AG04450 (cell line): ENCODE data around the gene MAML3. TPM values are rescaled to one million over a fixed set of nuclear protein-coding genes. Genes with fewer than 3 reads are reported as not detected.
A peak's percentile ranks its signal among the peaks of the same experiment; 100 is the strongest.
"Not testable (repeated sequence)": the region's sequence is repeated elsewhere in the genome, so short reads cannot be mapped to it uniquely, and the experiment has no call there.

Source experiments
- CTCF ChIA-PET: fragments of 300-600, 350-600 bp; formaldehyde crosslinking; extraction: SDS; loops from one replicate; lab custom pipeline; 2022; ENCODE audit warnings: antibody characterized with exemption, inconsistent platforms; lab: Charles Lee
- POLR2A ChIA-PET: fragments of 350-600 bp; formaldehyde crosslinking; extraction: SDS; loops from one replicate; lab custom pipeline; 2021; ENCODE audit warnings: antibody characterized with exemption, inconsistent platforms; lab: Yijun Ruan, JAX
- DNase-seq: peaks from one replicate; pipeline ENCODE4 v3.0.0-alpha.2; 2011; ENCODE audit warnings: low read depth, low spot score
- H3K27ac ChIP-seq: one replicate; pipeline ENCODE4 v1.5.1; 2012; ENCODE audit warnings: low read depth, low read length, control low read depth
- H3K27me3 ChIP-seq: one replicate; pipeline ENCODE4 v1.6.0; 2012; ENCODE audit warnings: low read length; ENCODE audit not compliant: control insufficient read depth, insufficient read depth
- H3K4me3 ChIP-seq: 2 replicates; pipeline ENCODE4 v1.5.1; 2011; ENCODE audit warnings: mild to moderate bottlenecking, low read depth, low read length, control low read depth
- H3K9me3 ChIP-seq: 2 replicates; pipeline ENCODE4 v1.5.1; 2012; ENCODE audit warnings: low read length; ENCODE audit not compliant: control insufficient read depth, insufficient read depth
- polyA plus RNA-seq: library from polyadenylated mRNA; depleted of rRNA; stranded (reverse); fragments of >200 nt; gene quantifications from 2 replicates; pipeline ENCODE4 v1.2.3, GENCODE V29; 2011
- TF ChIP-seq, protein P1 (sequence below): IDR thresholded peaks from 2 replicates; pipeline ENCODE4 v1.5.1; 2011; ENCODE audit warnings: low read depth, low read length, control low read depth, inconsistent platforms

MAML3 gene
- polyA plus RNA-seq, 1 experiment = 4.1 TPM

DNA sequence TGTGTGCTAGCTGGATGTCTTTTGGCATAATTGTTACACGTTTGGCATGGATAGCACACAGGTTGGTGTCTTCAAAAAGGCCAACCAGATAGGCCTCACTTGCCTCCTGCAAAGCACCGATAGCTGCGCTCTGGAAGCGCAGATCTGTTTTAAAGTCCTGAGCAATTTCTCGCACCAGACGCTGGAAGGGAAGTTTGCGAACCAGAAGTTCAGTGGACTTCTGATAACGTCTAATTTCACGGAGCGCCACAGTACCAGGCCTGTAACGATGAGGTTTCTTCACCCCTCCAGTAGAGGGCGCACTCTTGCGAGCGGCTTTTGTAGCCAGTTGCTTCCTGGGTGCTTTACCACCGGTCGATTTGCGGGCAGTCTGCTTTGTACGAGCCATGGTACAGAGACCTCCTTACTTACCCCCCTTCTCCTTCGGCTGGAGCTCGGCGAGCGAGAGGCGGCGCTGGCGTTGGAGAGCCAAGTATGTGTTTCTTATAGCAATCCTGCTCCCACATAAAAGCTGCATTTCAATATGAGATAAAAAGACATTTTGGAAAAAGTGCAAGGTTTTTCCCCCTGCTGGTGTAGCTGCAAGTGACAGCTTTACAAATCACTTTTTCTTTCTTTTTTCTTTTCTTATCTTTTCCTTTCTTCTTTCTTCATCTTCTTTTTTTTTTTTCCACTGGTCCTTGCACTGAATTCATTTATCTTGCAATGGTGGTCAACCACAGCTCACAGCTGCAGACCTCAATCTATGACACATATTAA, 455.6 kb downstream of the MAML3 start:
- CTCF ChIA-PET = interaction anchor here (0.6 to 2.2 kb wide), 4 partner anchors 12 to 331 kb away, joined by 3 to 11 read pairs (median 4); no protein-coding TSS in a partner anchor
- H3K9me3 ChIP-seq, H3K27ac ChIP-seq, H3K4me3 ChIP-seq, POLR2A ChIA-PET, DNase-seq, H3K27me3 ChIP-seq: not testable (repeated sequence)
- TF ChIP-seq, protein P1, sequence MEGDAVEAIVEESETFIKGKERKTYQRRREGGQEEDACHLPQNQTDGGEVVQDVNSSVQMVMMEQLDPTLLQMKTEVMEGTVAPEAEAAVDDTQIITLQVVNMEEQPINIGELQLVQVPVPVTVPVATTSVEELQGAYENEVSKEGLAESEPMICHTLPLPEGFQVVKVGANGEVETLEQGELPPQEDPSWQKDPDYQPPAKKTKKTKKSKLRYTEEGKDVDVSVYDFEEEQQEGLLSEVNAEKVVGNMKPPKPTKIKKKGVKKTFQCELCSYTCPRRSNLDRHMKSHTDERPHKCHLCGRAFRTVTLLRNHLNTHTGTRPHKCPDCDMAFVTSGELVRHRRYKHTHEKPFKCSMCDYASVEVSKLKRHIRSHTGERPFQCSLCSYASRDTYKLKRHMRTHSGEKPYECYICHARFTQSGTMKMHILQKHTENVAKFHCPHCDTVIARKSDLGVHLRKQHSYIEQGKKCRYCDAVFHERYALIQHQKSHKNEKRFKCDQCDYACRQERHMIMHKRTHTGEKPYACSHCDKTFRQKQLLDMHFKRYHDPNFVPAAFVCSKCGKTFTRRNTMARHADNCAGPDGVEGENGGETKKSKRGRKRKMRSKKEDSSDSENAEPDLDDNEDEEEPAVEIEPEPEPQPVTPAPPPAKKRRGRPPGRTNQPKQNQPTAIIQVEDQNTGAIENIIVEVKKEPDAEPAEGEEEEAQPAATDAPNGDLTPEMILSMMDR = peak; percentile 41

DNA sequence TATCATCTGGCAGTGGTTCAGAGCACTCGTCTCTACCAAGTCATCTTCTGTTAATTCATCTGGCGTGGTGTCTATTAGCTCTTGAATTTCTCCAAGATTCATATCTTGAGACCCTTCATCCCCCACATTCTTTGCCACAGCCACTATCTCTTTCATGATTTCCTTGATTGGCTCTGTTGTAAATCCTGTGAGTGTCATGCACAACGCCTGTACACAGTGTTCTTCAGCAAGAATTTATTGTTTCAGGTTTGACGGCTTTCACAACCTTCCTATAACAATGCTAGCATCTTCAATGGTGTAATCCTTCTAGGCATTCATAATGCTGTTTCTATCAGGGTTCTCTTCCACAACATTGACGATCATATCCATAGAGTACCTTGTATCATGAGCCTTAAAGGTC, 457.5 kb downstream of the MAML3 start:
- CTCF ChIA-PET = no interaction called here
- no peak overlapping the region for H3K27ac ChIP-seq
- no peaks in the 10 kb centered on the region for H3K27me3 ChIP-seq
- DNase-seq = no peak
- H3K9me3 ChIP-seq = no peaks in the 10 kb centered on the region
- no peak overlapping the region for H3K4me3 ChIP-seq
- POLR2A ChIA-PET = no interaction called here
- TF ChIP-seq, protein P1 = no peak

DNA sequence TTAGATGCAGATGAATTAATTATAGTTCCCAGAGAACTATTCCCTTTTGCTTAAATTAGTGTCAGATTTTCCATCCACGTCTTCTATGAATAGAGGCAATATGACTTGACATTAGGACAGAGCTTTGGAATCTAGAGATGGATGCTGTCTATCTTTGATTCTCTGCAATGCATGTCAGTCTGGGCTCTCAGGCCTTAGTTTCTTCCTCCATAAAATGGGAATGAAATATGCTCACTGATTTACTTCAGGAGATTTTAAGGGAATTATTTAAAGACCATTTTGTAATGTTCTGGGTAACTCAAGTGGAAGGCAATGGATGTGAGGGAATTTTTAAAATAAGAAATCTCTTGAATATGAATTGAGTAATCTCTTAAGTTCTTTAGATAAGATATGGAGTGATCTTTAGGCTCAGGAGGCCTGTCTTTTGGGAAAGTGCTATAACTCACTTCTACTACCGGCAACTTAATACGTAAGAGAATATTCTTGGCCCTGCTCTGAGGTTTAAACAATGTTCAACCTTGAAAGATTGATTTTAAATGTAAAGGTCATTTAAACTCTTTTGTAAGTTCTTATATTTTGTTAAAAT, 459.4 kb downstream of the MAML3 start:
- TF ChIP-seq, protein P1 = no peak
- CTCF ChIA-PET = no interaction called here
- POLR2A ChIA-PET = no interaction called here

DNA sequence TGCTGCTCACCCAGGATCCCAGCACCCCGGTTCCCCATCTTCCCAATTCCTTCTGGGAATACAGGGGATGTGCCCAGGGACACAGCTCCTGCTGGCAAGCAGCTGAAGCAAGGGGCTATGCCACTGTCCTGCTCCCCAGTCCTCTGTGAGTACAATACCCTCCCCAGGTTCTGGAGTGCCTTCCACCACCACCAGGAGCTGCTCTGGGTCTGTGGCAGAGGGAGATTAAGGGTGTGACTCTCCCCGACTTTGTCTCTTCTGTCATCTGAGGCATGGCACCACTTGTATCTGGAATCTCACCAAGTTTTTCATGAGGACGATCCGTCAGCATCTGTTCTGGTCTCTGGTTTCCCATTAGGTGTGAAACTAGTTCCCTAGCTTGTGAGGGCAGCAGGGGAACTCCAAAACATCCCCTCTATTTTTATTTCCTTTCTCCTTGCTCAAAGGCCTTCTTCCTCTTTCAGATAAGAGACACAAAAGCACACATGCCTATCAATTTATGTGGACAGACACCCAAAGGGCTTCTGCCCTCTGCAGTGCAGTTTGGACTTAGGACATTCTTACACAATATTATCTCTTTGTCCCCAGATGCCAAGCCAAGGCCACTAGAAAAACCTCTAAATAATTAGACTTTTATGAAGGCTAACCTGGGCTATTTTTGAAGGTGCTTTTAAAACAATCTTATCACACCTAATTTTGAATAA, 461.5 kb downstream of the MAML3 start:
- Histone ChIP-seq H3K9me3 (no peaks in the 10 kb centered on the region), H3K4me3 (no peak overlapping the region), H3K27me3 (no peaks in the 10 kb centered on the region), H3K27ac (no peak overlapping the region)
- TF ChIP-seq, protein P1 = peak; percentile 17; the same call in 1 of the 2 replicates
- CTCF ChIA-PET = no interaction called here
- no peak for DNase-seq
- POLR2A ChIA-PET = interaction anchor here (1.0 kb wide), 1 partner anchor 9 kb away, joined by 3 read pairs; no protein-coding TSS in a partner anchor

More for the DNA sequence above, 459.4 kb downstream of the MAML3 start:
- H3K9me3 ChIP-seq = no peaks in the 10 kb centered on the region
- no peaks in the 10 kb centered on the region for H3K27me3 ChIP-seq
- DNase-seq = no peak
- H3K27ac ChIP-seq = no peak overlapping the region
- H3K4me3 ChIP-seq = no peak overlapping the region
